HG03108 (cell line): ENCODE results near the gene POU2F1.

ENCODE experiments used
- ATAC-seq: cut with Tn5 transposase; IDR thresholded peaks from one replicate; pipeline ENCODE4 v1.9.1; 2021; ENCODE audit warnings: moderate library complexity; ENCODE audit not compliant: unreplicated experiment

Gene POU2F1

DNA sequence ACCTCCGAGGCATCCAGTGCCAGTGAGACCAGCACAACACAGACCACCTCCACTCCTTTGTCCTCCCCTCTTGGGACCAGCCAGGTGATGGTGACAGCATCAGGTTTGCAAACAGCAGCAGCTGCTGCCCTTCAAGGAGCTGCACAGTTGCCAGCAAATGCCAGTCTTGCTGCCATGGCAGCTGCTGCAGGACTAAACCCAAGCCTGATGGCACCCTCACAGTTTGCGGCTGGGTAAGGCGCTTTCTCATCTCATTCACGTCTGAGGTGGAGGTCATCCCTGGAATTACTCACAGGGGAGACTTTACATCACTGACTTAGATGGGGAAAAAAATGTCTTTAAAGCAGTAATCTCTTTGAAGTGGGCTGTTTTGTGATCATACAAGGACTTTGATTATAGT, 191.4 kb downstream of the POU2F1 start:
- no peak for ATAC-seq

- no peak for ATAC-seq
Measured at GRCh38 chr1:167412920-167413319, 192.2 kb downstream of the POU2F1 start.

GRCh38 chr1:167413328-167413727, 192.6 kb downstream of the POU2F1 start:
- no peak for ATAC-seq

GRCh38 chr1:167416506-167416905, 195.8 kb downstream of the POU2F1 start:
- no peak for ATAC-seq

DNA sequence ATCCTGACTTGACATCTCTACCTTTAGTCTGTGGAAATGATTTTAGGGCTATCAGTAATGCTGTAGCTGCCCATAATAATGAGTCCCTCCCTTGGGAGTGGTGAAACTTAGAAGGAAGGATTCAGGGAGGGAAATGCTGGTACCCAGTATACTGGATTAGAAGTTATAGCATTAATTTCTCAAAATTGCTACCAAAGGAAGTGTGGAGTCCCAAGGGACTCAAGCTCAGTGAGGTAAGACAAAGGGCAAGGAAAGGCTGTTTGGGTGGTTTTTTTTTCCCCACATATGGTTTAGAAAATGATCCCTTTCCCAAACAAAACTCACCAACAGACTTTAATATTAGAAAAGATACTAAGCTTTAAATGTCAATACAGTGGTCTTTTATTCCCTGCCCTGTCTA, 197.7 kb downstream of the POU2F1 start:
- ATAC-seq, result no peak

DNA sequence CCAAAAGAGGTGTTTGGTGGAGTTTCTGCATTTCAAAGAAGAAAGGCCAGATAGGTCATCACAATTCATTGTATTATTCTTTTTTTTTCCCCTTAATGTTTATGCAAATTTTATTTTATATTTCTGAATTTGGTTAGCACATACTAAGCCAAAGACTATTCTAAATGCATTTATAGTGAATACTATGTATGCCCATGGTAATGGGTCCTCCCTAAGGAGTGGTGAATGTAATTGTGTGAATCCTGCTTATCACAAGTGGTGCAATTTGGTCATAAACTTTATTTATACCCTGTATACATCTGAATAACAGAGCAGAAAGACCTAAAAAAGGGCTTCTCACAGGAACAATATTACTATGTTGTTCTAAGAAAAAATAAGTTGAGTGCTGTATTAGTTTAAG, 198.6 kb downstream of the POU2F1 start:
- ATAC-seq, result no peak

DNA sequence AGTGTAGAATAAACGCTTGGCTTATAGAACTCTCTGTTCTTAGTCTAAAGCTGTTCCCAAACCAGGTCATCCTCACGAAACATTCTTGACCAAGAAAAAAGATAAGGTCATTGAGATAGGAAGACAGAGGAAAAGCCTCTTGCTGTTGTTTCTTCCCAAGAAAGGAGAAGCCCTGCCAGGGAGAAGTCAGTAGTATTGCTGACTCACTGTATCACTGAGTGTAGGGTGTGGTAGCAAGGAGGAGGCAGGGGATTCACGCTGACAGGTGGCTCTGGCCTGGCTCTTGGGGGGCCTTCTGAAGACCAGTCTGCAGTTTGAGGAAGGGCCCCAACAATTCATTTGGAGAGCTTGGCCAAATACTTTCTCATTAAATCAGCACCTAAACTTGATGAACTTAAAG, 199.8 kb downstream of the POU2F1 start:
- no peak for ATAC-seq

GRCh38 chr1:167423684-167424619, 203.3 kb downstream of the POU2F1 start:
- no peak for ATAC-seq

DNA sequence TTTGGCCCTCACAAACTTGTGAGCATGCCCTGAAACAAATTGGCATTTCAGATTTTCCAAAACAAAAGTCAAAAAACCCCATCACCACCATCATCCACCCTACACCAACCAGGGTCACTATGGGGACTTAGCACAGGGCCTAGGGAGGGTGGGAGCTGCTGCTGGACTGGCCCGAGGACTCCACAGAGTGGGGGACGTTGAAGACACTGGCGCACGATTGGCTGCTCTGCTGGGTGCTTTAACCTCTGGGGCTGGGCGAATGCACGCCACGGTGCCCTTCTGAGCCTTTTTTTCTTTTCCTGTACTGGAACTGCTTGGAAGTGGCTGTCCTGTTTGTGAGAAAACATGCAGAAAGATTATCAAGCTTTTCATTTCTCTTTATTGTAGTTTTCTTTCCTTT, 204.8 kb downstream of the POU2F1 start:
- ATAC-seq, result no peak

GRCh38 chr1:167426716-167427115, 206.0 kb downstream of the POU2F1 start:
- ATAC-seq, result no peak

DNA sequence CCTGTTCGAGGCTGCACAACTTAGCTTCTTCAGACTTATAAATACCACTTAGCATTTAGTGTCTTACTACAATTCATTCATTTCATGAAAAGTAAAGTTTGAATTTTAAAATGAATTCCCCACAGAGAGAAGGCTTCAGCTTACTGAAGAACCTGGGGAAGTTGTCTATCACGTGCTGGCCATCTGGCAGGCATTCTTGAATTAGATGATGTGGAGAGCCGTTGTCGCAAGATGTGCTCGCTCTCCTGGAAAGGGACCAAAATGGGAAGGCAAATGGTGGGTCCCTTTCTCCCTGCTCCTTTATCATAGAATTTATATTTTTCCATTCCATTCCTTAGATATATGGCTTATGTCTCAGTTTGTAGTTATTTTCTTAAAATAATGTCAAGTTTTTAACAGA, 207.2 kb downstream of the POU2F1 start:
- no peak for ATAC-seq

DNA sequence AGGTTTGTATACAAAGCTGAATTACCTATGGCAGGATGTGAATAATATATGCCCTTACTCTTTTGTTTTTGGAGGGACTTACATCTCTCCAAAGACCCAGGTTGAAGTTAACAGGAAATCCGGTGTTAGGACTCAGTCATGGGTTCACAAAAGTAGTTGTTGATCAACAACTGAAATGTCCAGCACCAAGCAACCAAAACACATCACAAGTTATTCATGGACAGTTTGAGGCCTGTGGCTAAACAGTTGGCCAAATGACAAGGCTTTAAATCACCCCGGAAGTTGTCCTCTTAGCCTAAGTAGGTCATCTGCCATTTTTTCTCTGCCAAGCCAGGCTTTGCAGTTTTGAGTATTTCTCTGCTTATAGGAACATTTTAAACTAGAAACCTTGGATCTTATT, 207.7 kb downstream of the POU2F1 start:
- ATAC-seq, result no peak

DNA sequence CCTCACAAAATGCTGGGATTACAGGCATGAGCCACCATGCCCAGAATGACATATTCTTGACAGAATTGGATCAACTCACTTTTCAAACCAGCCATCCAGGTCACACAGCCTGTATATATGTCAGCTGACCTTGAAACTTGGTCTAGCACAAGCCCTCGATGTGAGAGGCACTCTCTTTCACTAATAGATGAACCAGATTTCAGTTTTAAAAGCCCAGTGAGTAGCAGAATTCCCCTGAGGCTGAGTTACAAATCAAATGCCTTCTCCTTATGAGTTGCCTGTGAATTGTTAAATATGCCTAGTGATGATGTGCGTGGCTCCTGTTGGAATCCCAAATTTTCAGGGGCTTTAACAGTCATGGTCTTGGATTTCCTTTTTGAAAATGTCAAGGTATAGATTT, 208.9 kb downstream of the POU2F1 start:
- ATAC-seq, result peak; percentile 58

- ATAC-seq, result peak; percentile 27
Measured at GRCh38 chr1:167430134-167430848, 209.6 kb downstream of the POU2F1 start.

GRCh38 chr1:167430849-167431242, 210.2 kb downstream of the POU2F1 start:
- no peak for ATAC-seq

DNA sequence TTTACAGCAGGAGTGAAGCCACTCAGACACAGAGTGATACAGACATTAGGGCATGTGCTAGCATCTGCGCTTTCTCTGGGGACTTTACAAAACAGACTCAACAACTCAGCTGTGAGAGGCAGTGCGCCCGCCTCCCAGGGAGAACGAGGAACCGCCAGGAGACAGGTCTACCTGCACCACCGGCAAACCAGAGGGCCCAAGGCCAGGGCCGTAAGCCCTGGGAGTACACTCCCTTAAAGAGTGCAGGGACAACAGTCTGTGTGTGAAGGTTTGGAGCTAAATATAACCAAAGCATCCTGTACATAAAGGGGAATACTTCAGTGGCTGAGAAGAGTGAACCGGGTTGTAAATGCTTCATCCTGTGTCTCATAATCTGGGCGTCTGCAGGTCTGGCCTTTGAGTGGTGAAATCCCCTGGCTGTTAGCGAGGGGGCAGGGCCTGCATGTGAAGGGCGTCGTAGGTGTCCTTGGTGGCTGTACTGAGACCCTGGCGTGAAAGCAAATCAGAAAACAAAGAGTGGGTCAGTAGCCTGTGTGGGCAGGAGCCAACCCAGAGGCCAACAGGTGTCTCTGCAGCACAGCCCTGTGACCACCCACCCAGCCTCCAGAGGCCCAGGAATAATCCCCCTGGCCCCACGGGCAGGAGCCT, 210.7 kb downstream of the POU2F1 start:
- ATAC-seq, result no peak

GRCh38 chr1:167431909-167432650, 211.4 kb downstream of the POU2F1 start:
- no peak for ATAC-seq

DNA sequence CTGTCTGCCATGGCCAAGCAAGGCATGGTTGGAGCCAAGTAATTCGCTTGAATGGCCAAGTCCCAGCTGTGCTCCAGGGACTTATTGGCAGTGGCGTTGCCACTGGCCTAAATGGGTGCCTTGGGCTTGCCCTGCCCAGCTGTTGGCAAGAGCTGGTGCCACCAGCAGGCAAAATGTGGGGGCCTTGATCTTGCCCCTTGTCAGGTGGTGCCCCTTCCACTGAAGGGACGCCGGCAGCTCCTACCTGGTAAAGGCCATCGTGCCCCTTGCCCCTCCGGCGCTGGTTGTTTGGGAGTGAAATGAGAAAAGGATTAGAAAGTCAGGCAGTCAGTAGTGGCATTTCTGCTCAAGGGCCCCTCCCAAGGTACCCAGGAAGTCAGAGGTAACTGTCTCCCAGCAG, 212.1 kb downstream of the POU2F1 start:
- ATAC-seq, result no peak

- ATAC-seq, result no peak
Measured at GRCh38 chr1:167433884-167434283, 213.2 kb downstream of the POU2F1 start.

- no peak for ATAC-seq
Measured at GRCh38 chr1:167434306-167434705, 213.6 kb downstream of the POU2F1 start.

DNA sequence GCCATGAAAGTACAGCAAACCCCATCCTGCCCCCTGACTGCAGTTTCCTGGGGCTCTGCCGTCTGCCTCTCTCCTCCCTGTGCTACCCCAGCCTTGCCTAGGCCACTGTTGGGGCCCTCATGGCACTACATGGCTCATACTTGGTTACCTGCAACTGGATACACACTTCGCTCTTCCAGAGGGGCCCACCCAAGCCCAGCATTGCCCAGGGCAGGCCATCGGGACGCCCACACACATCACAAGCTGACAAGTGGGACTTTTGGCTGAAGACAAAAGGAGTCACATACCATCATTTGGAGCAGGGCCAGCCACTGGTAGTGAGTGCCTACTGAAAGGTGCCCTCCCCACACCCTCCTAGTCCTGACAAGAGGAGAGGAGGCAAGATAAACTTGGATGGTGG, 214.8 kb downstream of the POU2F1 start:
- no peak for ATAC-seq
